Cerebellar nuclear complex (tissue), 1 donor: Measurements from ENCODE around the gene TEF.
A peak's percentile ranks its signal among the peaks of the same experiment; 100 is the strongest.

Experiments
- DNase-seq, 2 experiments: peaks; one replicate each; lab custom pipeline; 2025; lab: John Stamatoyannopoulos, UW

The TEF gene

GRCh38 chr22:41381329-41382097 lies at the start of gene TEF:
Gene TEF (plus strand): TSS chr22:41381942. CDS start chr22:41382045, 103 bp downstream.
- DNase-seq, result peak; percentile 93 to 95

GRCh38 chr22:41332217-41332939 lies 49.4 kb upstream of the TEF start:
- DNase-seq, result no peak

GRCh38 chr22:41333806-41334205 lies 47.9 kb upstream of the TEF start:
- DNase-seq, result no peak

GRCh38 chr22:41334215-41334614 lies 47.5 kb upstream of the TEF start:
- DNase-seq, result peak; percentile 35 to 63

GRCh38 chr22:41334951-41335635 lies 46.6 kb upstream of the TEF start:
- no peak for DNase-seq

GRCh38 chr22:41338614-41339212 lies 43.0 kb upstream of the TEF start:
- no peak for DNase-seq

- no peak for DNase-seq
Observed at GRCh38 chr22:41339823-41340222, 41.9 kb upstream of the TEF start.

- no peak for DNase-seq
Observed at GRCh38 chr22:41340357-41340756, 41.4 kb upstream of the TEF start.

GRCh38 chr22:41341012-41341411 lies 40.7 kb upstream of the TEF start:
- no peak for DNase-seq

- no peak for DNase-seq
Observed at GRCh38 chr22:41341990-41342389, 39.8 kb upstream of the TEF start.

GRCh38 chr22:41343300-41343699 lies 38.4 kb upstream of the TEF start:
- DNase-seq, result no peak

GRCh38 chr22:41343717-41344116 lies 38.0 kb upstream of the TEF start:
- no peak for DNase-seq

- no peak for DNase-seq
Observed at GRCh38 chr22:41344189-41344788, 37.5 kb upstream of the TEF start.

- DNase-seq, result no peak
Observed at GRCh38 chr22:41345807-41346335, 35.9 kb upstream of the TEF start.

GRCh38 chr22:41347066-41347859 lies 34.5 kb upstream of the TEF start:
- peak in 1 of 2 experiments; percentile 62 for DNase-seq

- DNase-seq, result no peak
Observed at GRCh38 chr22:41348964-41349484, 32.7 kb upstream of the TEF start.

- DNase-seq, result no peak
Observed at GRCh38 chr22:41350087-41350486, 31.7 kb upstream of the TEF start.

GRCh38 chr22:41351011-41351410 lies 30.7 kb upstream of the TEF start:
- no peak for DNase-seq

- DNase-seq, result no peak
Observed at GRCh38 chr22:41352058-41352457, 29.7 kb upstream of the TEF start.

- no peak for DNase-seq
Observed at GRCh38 chr22:41353862-41354575, 27.7 kb upstream of the TEF start.
